ENCODE results near the gene SRGAP1. TPM values are rescaled to one million over a fixed set of nuclear protein-coding genes. Genes with fewer than 3 reads are reported as not detected.

SRGAP1 gene
- total and polyA plus RNA-seq, 9 of the 15 experiments (the other 6 are each of a cell fraction or from before 2014, with no cell fraction given) = 0.01 to 0.13 (median 0.04) TPM; not detected in 3

DNA sequence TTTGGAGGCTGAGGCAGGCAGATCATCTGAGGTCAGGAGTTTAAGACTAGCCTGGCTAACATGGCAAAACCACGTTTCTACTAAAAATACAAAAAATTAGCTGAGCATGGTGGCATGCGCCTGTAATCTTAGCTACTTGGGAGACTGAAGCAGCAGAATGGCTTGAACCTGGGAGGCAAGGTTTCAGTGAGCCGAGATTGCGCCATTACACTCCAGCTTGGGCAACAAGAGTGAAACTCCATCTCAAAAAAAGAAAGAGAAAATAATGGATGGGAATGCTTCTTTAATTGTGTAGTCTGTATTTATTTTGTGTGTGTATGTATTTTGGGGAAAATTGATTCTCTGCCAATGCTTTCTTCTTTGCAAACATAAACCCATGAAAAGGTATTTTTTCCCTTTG, 32.5 kb downstream of the SRGAP1 start:
- TF ChIP-seq MTA1 (IDR thresholded peaks at IDR 0.05; ENCODE audit: borderline replicate concordance) (no peak), HDAC6 (IDR thresholded peaks at IDR 0.05; ENCODE audit: low read depth, low read length) (no peak), MTF1 (CRISPR knock-in tag; IDR thresholded peaks at IDR 0.05; ENCODE audit: borderline replicate concordance) (no peak), YY1 (IDR thresholded peaks at IDR 0.05; ENCODE audit: borderline replicate concordance in 1 of 3, control insufficient read depth in 1 of 3, extremely low read depth in 1 of 3, insufficient read depth in 3 of 3, insufficient read length in 1 of 3, insufficient replicate concordance in 2 of 3, low read depth in 1 of 3, low read length in 2 of 3) (no peak), E2F4 (CRISPR knock-in tag; IDR thresholded peaks at IDR 0.05; ENCODE audit: low read depth) (no peak), SMARCC2 (IDR thresholded peaks at IDR 0.05; ENCODE audit: low read depth) (no peak), TCFL5 (CRISPR knock-in tag; conservative IDR thresholded peaks at IDR 0.05) (no peak), CBFB (CRISPR knock-in tag; IDR thresholded peaks at IDR 0.05) (no peak), STAG1 (CRISPR knock-in tag; IDR thresholded peaks at IDR 0.05; ENCODE audit: borderline replicate concordance) (no peak), HEY1 (CRISPR knock-in tag; IDR thresholded peaks at IDR 0.05; ENCODE audit: borderline replicate concordance) (no peak), ZBTB12 (CRISPR knock-in tag; IDR thresholded peaks at IDR 0.05) (no peak)
- TF ChIP-seq, protein P1, sequence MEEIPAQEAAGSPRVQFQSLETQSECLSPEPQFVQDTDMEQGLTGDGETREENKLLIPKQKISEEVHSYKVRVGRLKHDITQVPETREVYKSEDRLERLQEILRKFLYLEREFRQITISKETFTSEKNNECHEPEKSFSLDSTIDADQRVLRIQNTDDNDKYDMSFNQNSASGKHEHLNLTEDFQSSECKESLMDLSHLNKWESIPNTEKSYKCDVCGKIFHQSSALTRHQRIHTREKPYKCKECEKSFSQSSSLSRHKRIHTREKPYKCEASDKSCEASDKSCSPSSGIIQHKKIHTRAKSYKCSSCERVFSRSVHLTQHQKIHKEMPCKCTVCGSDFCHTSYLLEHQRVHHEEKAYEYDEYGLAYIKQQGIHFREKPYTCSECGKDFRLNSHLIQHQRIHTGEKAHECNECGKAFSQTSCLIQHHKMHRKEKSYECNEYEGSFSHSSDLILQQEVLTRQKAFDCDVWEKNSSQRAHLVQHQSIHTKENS (CRISPR knock-in tag; IDR thresholded peaks at IDR 0.05) = no peak
- TF ChIP-seq, protein P2, sequence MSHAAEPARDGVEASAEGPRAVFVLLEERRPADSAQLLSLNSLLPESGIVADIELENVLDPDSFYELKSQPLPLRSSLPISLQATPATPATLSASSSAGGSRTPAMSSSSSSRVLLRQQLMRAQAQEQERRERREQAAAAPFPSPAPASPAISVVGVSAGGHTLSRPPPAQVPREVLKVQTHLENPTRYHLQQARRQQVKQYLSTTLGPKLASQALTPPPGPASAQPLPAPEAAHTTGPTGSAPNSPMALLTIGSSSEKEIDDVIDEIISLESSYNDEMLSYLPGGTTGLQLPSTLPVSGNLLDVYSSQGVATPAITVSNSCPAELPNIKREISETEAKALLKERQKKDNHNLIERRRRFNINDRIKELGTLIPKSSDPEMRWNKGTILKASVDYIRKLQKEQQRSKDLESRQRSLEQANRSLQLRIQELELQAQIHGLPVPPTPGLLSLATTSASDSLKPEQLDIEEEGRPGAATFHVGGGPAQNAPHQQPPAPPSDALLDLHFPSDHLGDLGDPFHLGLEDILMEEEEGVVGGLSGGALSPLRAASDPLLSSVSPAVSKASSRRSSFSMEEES (CRISPR knock-in tag; IDR thresholded peaks at IDR 0.05) = no peak
- BruUV-seq (replicated peaks) = no TSS peak
- Histone ChIP-seq H3K79me2 (ENCODE audit: control insufficient read depth, insufficient read depth, low read length) (no peaks in the 10 kb centered on the region), H3K36me3 (ENCODE audit: control insufficient read depth, insufficient read depth, low read length) (no peaks in the 10 kb centered on the region), H3K27me3 (ENCODE audit: control insufficient read depth in 2 of 2, insufficient read depth in 2 of 2, low read length in 2 of 2) (peaks cover 0 to 4% of the 10 kb centered on the region in 2 experiments; a peak in 2 of 5 replicates), H3K27ac (ENCODE audit: extremely low read depth, low read depth, low read length) (no peak overlapping the region), H3K4me3 (no peak overlapping the region), H4K20me1 (replicated peaks; ENCODE audit: control insufficient read depth, insufficient read depth, low read length) (no peaks in the 10 kb centered on the region), H3K9ac (ENCODE audit: insufficient read depth in 1 of 2, low read depth in 2 of 2, low read length in 2 of 2) (no peak overlapping the region), H3K9me3 (replicated peaks; ENCODE audit: control insufficient read depth, insufficient read depth, low read depth, low read length) (no peaks in the 10 kb centered on the region), H3K4me1 (replicated peaks in 1 of 2; ENCODE audit: control insufficient read depth in 2 of 2, insufficient read depth in 2 of 2, low read length in 2 of 2) (no peaks in the 10 kb centered on the region), H3K4me2 (ENCODE audit: insufficient read depth, low read length) (no peak overlapping the region), H3K9me1 (ENCODE audit: control insufficient read depth, insufficient read depth, low read length) (no peaks in the 10 kb centered on the region), H2AFZ (ENCODE audit: low read depth, low read length) (no peak overlapping the region)
- ChIA-PET POLR2A (interaction anchor here (0.7 kb wide), 1 partner anchor 14 kb away, joined by 4 read pairs; no protein-coding TSS in a partner anchor), CTCF (ENCODE audit: low intra/inter-chr PET ratio) (no interaction called here)
- no peak for DNase-seq (ENCODE audit: extremely low read depth in 1 of 4, low spot score in 3 of 4)
- 0% methylated on average over 3 of the region's 4 CpGs for WGBS (ENCODE audit: insufficient coverage, low coverage, missing lambda C conversion rate)
- intact Hi-C loops (cut with micrococcal nuclease) (no loop called here), in situ Hi-C loops (cut with MboI) (no loop called here)
- FAIRE-seq = no peak
- no peak for ATAC-seq

All from K562 (cell line).